Osteoblast (primary cell): ENCODE measurements around the gene PRKN. TPM values are rescaled to one million over a fixed set of nuclear protein-coding genes. Genes with fewer than 3 reads are reported as not detected.

Experiments
- DNase-seq: peaks from one replicate; pipeline ENCODE4 v3.0.0; 2011; ENCODE audit warnings: low spot score, mixed read lengths; ENCODE audit not compliant: insufficient read length; ENCODE audit errors: missing footprints
- H2AFZ ChIP-seq: 2 replicates; pipeline ENCODE4 v1.6.0; 2011; ENCODE audit warnings: mild to moderate bottlenecking, low read length
- H3K27ac ChIP-seq: 2 replicates; pipeline ENCODE4 v1.5.1; 2011; ENCODE audit warnings: mild to moderate bottlenecking, low read depth, low read length, moderate library complexity
- H3K27me3 ChIP-seq: 2 replicates; pipeline ENCODE4 v1.6.0; 2012; ENCODE audit warnings: mild to moderate bottlenecking, control low read depth, inconsistent platforms, low read length, moderate library complexity; ENCODE audit not compliant: insufficient read depth
- H3K36me3 ChIP-seq: 2 replicates; pipeline ENCODE4 v1.5.1; 2011; ENCODE audit warnings: mild to moderate bottlenecking, low read length, control low read depth, moderate library complexity; ENCODE audit not compliant: insufficient read depth
- H3K4me1 ChIP-seq: 2 replicates; pipeline ENCODE4 v1.5.1; 2011; ENCODE audit warnings: mild to moderate bottlenecking, low read length, control low read depth, moderate library complexity; ENCODE audit not compliant: insufficient read depth
- H3K4me2 ChIP-seq: 2 replicates; pipeline ENCODE4 v1.6.0; 2011; ENCODE audit warnings: mild to moderate bottlenecking, low read length; ENCODE audit not compliant: insufficient read depth
- H3K4me3 ChIP-seq: fragments of 200-600 bp; sonication (generic); 3 replicates; pipeline ENCODE4 v1.5.1; 2012; ENCODE audit warnings: mild to moderate bottlenecking, low read length, inconsistent platforms; ENCODE audit not compliant: insufficient read depth
- H3K79me2 ChIP-seq: 2 replicates; pipeline ENCODE4 v1.6.0; 2012; ENCODE audit warnings: mild to moderate bottlenecking, low read length, control low read depth, inconsistent platforms; ENCODE audit not compliant: insufficient read depth
- H3K9me3 ChIP-seq: 2 replicates; pipeline ENCODE4 v1.5.1; 2011; ENCODE audit warnings: low read depth, low read length, control low read depth
- H4K20me1 ChIP-seq: 2 replicates; pipeline ENCODE4 v1.6.0; 2012; ENCODE audit warnings: mild to moderate bottlenecking, low read length, control low read depth; ENCODE audit not compliant: insufficient read depth
- total RNA-seq: library from RNA; depleted of rRNA; stranded (reverse); fragments of >200 nt; gene quantifications from 2 replicates; pipeline ENCODE4 v1.2.3, GENCODE V29; 2012
- TF ChIP-seq, protein P1 (sequence below): IDR thresholded peaks from 2 replicates; pipeline ENCODE4 v1.5.1; 2011; ENCODE audit warnings: mild to moderate bottlenecking, low read depth, low read length, moderate library complexity; ENCODE audit errors: extremely low read depth

PRKN gene
- total RNA-seq, 1 donor = 2.9 TPM

DNA sequence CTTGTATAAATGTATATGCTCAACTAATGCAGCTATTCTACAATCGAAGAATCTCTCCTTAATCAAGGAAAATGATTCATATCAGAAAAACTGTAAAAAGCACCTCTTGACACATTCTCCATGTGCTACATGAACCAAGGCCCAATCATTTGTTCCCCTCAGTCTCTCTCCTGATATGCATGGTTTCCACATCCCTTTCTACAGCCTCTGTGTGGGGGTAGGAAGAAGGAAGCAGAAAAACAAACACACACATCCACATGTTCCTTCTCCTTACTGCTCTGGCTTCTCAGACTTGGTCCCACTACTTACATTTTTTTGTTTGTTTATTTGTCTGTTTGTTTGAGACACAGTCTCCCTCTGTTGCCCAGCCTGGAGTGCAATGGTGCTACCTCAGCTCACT, 510.5 kb downstream of the PRKN start:
- Histone ChIP-seq H3K36me3 (no peaks in the 10 kb centered on the region), H3K79me2 (no peaks in the 10 kb centered on the region), H3K4me3 (no peak overlapping the region), H4K20me1 (no peaks in the 10 kb centered on the region), H3K9me3 (peaks cover 7% of the 10 kb centered on the region), H3K4me1 (no peaks in the 10 kb centered on the region), H3K27me3 (no peaks in the 10 kb centered on the region), H3K27ac (no peak overlapping the region), H3K4me2 (no peak overlapping the region), H2AFZ (no peak overlapping the region)
- TF ChIP-seq, protein P1, sequence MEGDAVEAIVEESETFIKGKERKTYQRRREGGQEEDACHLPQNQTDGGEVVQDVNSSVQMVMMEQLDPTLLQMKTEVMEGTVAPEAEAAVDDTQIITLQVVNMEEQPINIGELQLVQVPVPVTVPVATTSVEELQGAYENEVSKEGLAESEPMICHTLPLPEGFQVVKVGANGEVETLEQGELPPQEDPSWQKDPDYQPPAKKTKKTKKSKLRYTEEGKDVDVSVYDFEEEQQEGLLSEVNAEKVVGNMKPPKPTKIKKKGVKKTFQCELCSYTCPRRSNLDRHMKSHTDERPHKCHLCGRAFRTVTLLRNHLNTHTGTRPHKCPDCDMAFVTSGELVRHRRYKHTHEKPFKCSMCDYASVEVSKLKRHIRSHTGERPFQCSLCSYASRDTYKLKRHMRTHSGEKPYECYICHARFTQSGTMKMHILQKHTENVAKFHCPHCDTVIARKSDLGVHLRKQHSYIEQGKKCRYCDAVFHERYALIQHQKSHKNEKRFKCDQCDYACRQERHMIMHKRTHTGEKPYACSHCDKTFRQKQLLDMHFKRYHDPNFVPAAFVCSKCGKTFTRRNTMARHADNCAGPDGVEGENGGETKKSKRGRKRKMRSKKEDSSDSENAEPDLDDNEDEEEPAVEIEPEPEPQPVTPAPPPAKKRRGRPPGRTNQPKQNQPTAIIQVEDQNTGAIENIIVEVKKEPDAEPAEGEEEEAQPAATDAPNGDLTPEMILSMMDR = no peak
- no peak for DNase-seq

DNA sequence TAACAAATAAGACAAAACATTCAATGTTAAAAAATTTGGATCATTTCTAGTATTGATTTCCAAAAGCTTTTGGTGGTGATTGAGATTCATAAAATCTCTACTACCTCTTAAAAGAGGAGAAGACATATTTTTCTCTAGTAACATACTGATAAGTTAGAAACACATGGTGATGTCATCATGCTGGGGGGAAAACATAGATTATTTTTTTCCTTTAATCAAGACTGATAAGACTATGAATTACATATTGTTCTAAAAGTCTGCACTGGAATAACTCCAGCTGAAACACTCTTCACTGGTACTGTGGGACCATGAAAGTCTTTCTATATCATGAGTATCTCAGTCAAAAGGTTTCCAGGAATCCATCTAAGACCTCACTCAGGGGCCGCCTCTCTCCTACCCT, 515.8 kb downstream of the PRKN start:
- H3K4me2 ChIP-seq = no peak overlapping the region
- no peak overlapping the region for H3K27ac ChIP-seq
- no peaks in the 10 kb centered on the region for H3K79me2 ChIP-seq
- H3K4me1 ChIP-seq = no peaks in the 10 kb centered on the region
- H3K4me3 ChIP-seq = no peak overlapping the region
- no peaks in the 10 kb centered on the region for H4K20me1 ChIP-seq
- TF ChIP-seq, protein P1 = no peak
- no peak for DNase-seq
- H2AFZ ChIP-seq = no peak overlapping the region
- H3K36me3 ChIP-seq = no peaks in the 10 kb centered on the region
- H3K9me3 ChIP-seq = peaks cover 4% of the 10 kb centered on the region
- no peaks in the 10 kb centered on the region for H3K27me3 ChIP-seq

DNA sequence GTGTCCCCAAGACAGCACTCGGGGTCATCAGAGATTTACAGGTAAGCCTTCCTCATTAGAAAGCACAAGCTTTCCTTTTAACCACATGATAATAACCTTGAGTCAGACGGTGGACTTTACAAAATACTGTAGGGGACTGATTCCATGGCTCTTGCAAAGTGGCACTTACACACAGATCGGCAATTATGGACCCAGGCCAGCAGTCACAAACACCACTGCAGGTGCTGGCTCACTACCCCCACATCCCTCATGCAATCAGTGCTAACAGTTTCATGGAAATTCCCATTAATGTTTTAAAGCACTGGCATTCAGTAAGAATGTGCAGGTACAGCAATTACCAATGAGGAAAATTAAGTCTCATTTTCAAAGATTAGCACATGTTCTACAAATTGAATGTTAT, 516.5 kb downstream of the PRKN start:
- TF ChIP-seq, protein P1 = no peak
- H3K79me2 ChIP-seq = no peaks in the 10 kb centered on the region

DNA sequence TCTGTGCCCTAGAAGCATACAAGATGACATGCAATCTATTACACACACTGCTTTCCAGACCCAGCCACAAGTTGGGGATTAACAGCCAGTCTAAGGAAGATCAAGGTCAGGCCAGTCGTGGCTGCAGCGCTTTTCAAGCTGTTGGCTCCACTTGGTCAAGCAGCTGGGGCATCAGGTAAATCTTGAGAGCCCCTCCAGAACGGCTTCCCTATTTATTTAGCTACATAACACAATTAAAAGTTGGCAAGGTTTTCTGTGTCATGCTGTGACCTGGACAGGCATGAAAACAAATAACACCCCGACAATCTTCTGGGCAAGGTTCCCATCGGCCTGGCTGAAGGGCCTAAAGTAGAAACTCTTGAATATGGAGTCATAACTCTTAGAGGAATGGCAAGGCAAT, 524.3 kb downstream of the PRKN start:
- no peaks in the 10 kb centered on the region for H3K27me3 ChIP-seq
- no peak overlapping the region for H3K27ac ChIP-seq
- H3K4me1 ChIP-seq = no peaks in the 10 kb centered on the region
- H3K79me2 ChIP-seq = no peaks in the 10 kb centered on the region
- peaks cover 2% of the 10 kb centered on the region for H3K9me3 ChIP-seq
- no peaks in the 10 kb centered on the region for H4K20me1 ChIP-seq
- no peak for DNase-seq
- TF ChIP-seq, protein P1 = no peak
- H2AFZ ChIP-seq = no peak overlapping the region
- H3K4me2 ChIP-seq = no peak overlapping the region
- H3K4me3 ChIP-seq = no peak overlapping the region
- no peaks in the 10 kb centered on the region for H3K36me3 ChIP-seq

More for the DNA sequence above, 516.5 kb downstream of the PRKN start:
- no peak overlapping the region for H3K4me3 ChIP-seq
- H3K9me3 ChIP-seq = peaks cover 4% of the 10 kb centered on the region
- H4K20me1 ChIP-seq = no peaks in the 10 kb centered on the region
- no peaks in the 10 kb centered on the region for H3K36me3 ChIP-seq
- no peak for DNase-seq
- H3K4me1 ChIP-seq = no peaks in the 10 kb centered on the region
- no peak overlapping the region for H2AFZ ChIP-seq
- no peaks in the 10 kb centered on the region for H3K27me3 ChIP-seq
- H3K4me2 ChIP-seq = no peak overlapping the region
- H3K27ac ChIP-seq = no peak overlapping the region
